Natural killer cell (primary cell): ENCODE measurements around the gene YWHAE. TPM values are rescaled to one million over a fixed set of nuclear protein-coding genes. Genes with fewer than 3 reads are reported as not detected.

ENCODE experiments used
- ATAC-seq, 3 donors: fragments of 150-1000 bp in 2 of 3; fragments of 200-7000 bp in 1 of 3; cut with Tn5 transposase; 1 replicate in 1 of 3; 2 replicates in 2 of 3; pipeline ENCODE4 v1.10.0; 2021; ENCODE audit warnings: mild to moderate bottlenecking in 2 of 3, moderate library complexity in 2 of 3
- DNase-seq, 2 donors: peaks; one replicate each; pipeline versions ENCODE4 v3.0.0 to v3.0.0-alpha.2; 2013 to 2021; ENCODE audit warnings: mixed read lengths in 1 of 2
- H3K27ac ChIP-seq: one replicate; pipeline ENCODE4 v1.5.1; 2013; ENCODE audit warnings: mild to moderate bottlenecking, low read length
- H3K27me3 ChIP-seq: one replicate; pipeline ENCODE4 v1.6.1; 2013; ENCODE audit warnings: low read length; ENCODE audit not compliant: control insufficient read depth, insufficient read depth
- H3K36me3 ChIP-seq: one replicate; pipeline ENCODE4 v1.6.1; 2013; ENCODE audit warnings: low read length; ENCODE audit not compliant: control insufficient read depth, insufficient read depth
- H3K4me1 ChIP-seq: one replicate; pipeline ENCODE4 v1.6.1; 2013; ENCODE audit warnings: low read length; ENCODE audit not compliant: control insufficient read depth, insufficient read depth
- H3K4me3 ChIP-seq: one replicate; pipeline ENCODE4 v1.5.1; 2013; ENCODE audit warnings: low read length
- H3K9me3 ChIP-seq: one replicate; pipeline ENCODE4 v1.6.1; 2013; ENCODE audit warnings: low read length; ENCODE audit not compliant: control insufficient read depth, insufficient read depth
- H3K27ac Mint-ChIP-seq, 2 donors: one replicate each; pipeline ENCODE4 v1.8.0; 2022; ENCODE audit warnings: mild to moderate bottlenecking in 2 of 2, mixed read lengths in 2 of 2, moderate library complexity in 1 of 2
- H3K27me3 Mint-ChIP-seq, 2 donors: one replicate each; pipeline ENCODE4 v1.8.0; 2022; ENCODE audit warnings: low read depth in 2 of 2, mixed read lengths in 2 of 2
- H3K36me3 Mint-ChIP-seq: one replicate; pipeline ENCODE4 v1.8.0; 2022; ENCODE audit warnings: mixed read lengths
- H3K4me1 Mint-ChIP-seq, 2 donors: one replicate each; pipeline ENCODE4 v1.8.0; 2022; ENCODE audit warnings: mixed read lengths in 2 of 2
- H3K4me3 Mint-ChIP-seq: one replicate; pipeline ENCODE4 v1.8.0; 2022; ENCODE audit warnings: mild to moderate bottlenecking, moderate library complexity, mixed read lengths
- H3K9me3 Mint-ChIP-seq, 2 donors: one replicate each; pipeline ENCODE4 v1.8.0; 2022; ENCODE audit warnings: mixed read lengths in 2 of 2
- CTCF ChIP-seq: fragments of 200-600 bp; IDR thresholded peaks from one replicate; pipeline ENCODE4 v1.8.0; 2022; ENCODE audit warnings: antibody characterized with exemption
- WGBS: methylation state at CpG from one replicate; pipeline ENCODE4 v1.1.7; 2013; ENCODE audit warnings: missing lambda C conversion rate; ENCODE audit not compliant: insufficient coverage; 5-methylcytosine and 5-hydroxymethylcytosine counted together
- intact Hi-C: fragments of 100-400 bp; cut with micrococcal nuclease; formaldehyde crosslinking; loops from one replicate; pipeline ENCODE4 v1.14.2; 2022
- total RNA-seq, 4 donors: library from RNA; stranded (reverse); fragments of 120-200 nt in 1 of 4; gene quantifications; one replicate each; pipeline versions ENCODE4 v1.2.3 to v1.2.4, GENCODE V29; 2013 to 2022

Gene YWHAE
- total RNA-seq, 3 donors from 2014 or later (not counting 1 experiment from before 2014, with no cell fraction given) = 116 to 134 (median 132) TPM

GRCh38 chr17:1385861-1386260 lies 14.2 kb downstream of the YWHAE start:
- Mint-ChIP-seq H3K4me3 (no peak overlapping the region), H3K27ac (peak overlapping the region; percentile 41 to 60), H3K27me3 (no peaks in the 10 kb centered on the region), H3K9me3 (no peaks in the 10 kb centered on the region), H3K4me1 (peaks cover 42 to 56% of the 10 kb centered on the region in 2 donors), H3K36me3 (no peaks in the 10 kb centered on the region)
- 72% methylated on average over 2 of the region's 2 CpGs for WGBS
- DNase-seq (no peak), ATAC-seq (no peak)
- Histone ChIP-seq H3K36me3 (no peaks in the 10 kb centered on the region), H3K9me3 (no peaks in the 10 kb centered on the region), H3K27me3 (no peaks in the 10 kb centered on the region), H3K4me1 (peaks cover 68% of the 10 kb centered on the region), H3K4me3 (no peak overlapping the region), H3K27ac (no peak overlapping the region)
- intact Hi-C loops = no loop called here
- TF ChIP-seq CTCF = no peak

- no peaks in the 10 kb centered on the region for H3K27me3 ChIP-seq
- ATAC-seq (no peak), DNase-seq (no peak)
- no peaks in the 10 kb centered on the region for H3K9me3 ChIP-seq
- TF ChIP-seq CTCF = no peak
- no peak overlapping the region for H3K4me3 ChIP-seq
- 15% methylated on average over 1 of the region's 1 CpG for WGBS
- H3K27ac Mint-ChIP-seq = peak overlapping the region; percentile 41 to 60
- intact Hi-C loops = no loop called here
- no peak overlapping the region for H3K27ac ChIP-seq
- H3K36me3 ChIP-seq = no peaks in the 10 kb centered on the region
- H3K9me3 Mint-ChIP-seq = no peaks in the 10 kb centered on the region
- H3K4me3 Mint-ChIP-seq = peak overlapping the region; percentile 31
- no peaks in the 10 kb centered on the region for H3K36me3 Mint-ChIP-seq
- H3K4me1 Mint-ChIP-seq = peaks cover 43 to 56% of the 10 kb centered on the region in 2 donors
- H3K27me3 Mint-ChIP-seq = no peaks in the 10 kb centered on the region
- peaks cover 73% of the 10 kb centered on the region for H3K4me1 ChIP-seq
These were observed 15.1 kb downstream of the YWHAE start for GRCh38 chr17:1384905-1385435.

GRCh38 chr17:1379930-1380313 lies 20.1 kb downstream of the YWHAE start:
- Histone ChIP-seq H3K36me3 (peaks cover 4% of the 10 kb centered on the region), H3K27me3 (no peaks in the 10 kb centered on the region), H3K4me1 (peaks cover 76% of the 10 kb centered on the region), H3K9me3 (no peaks in the 10 kb centered on the region), H3K27ac (no peak overlapping the region), H3K4me3 (no peak overlapping the region)
- H3K4me3 Mint-ChIP-seq = peak overlapping the region; percentile 38
- 69% methylated on average over 10 of the region's 10 CpGs for WGBS
- TF ChIP-seq CTCF = no peak
- DNase-seq (peak in 1 of 2 donors; percentile 69), ATAC-seq (peak; percentile 73 to 77 (median 77))
- peaks cover 59 to 67% of the 10 kb centered on the region in 2 donors for H3K4me1 Mint-ChIP-seq
- H3K9me3 Mint-ChIP-seq = no peaks in the 10 kb centered on the region
- H3K27ac Mint-ChIP-seq = peak overlapping the region; percentile 34 to 67
- intact Hi-C loops = no loop called here
- no peaks in the 10 kb centered on the region for H3K36me3 Mint-ChIP-seq
- no peaks in the 10 kb centered on the region for H3K27me3 Mint-ChIP-seq
